Measurements from ENCODE around the gene LFNG.
"Not testable (repeated sequence)": the region's sequence is repeated elsewhere in the genome, so short reads cannot be mapped to it uniquely, and the experiment has no call there.

Gene LFNG

GRCh38 chr7:2526659-2527504 is 7.3 kb downstream of the LFNG start:
- FAIRE-seq = no peak
- TF ChIP-seq CTCF (IDR thresholded peaks at IDR 0.05; ENCODE audit: insufficient read depth, missing control alignments) = no peak
- DNase-seq (ENCODE audit: insufficient read length, low spot score) = no peak

GRCh38 chr7:2527505-2528467 is 8.2 kb downstream of the LFNG start:
- DNase-seq (ENCODE audit: insufficient read length, low spot score) = no peak
- FAIRE-seq = no peak
- TF ChIP-seq CTCF (IDR thresholded peaks at IDR 0.05; ENCODE audit: insufficient read depth, missing control alignments) = no peak

GRCh38 chr7:2528481-2529095 is 9.0 kb downstream of the LFNG start:
- no peak for TF ChIP-seq CTCF (IDR thresholded peaks at IDR 0.05; ENCODE audit: insufficient read depth, missing control alignments)
- DNase-seq (ENCODE audit: insufficient read length, low spot score) (no peak), FAIRE-seq (no peak)

- no peak for FAIRE-seq
These were observed 9.8 kb downstream of the LFNG start for GRCh38 chr7:2529161-2530070.

GRCh38 chr7:2530071-2530987 is 10.8 kb downstream of the LFNG start:
- no peak for TF ChIP-seq CTCF (IDR thresholded peaks at IDR 0.05; ENCODE audit: insufficient read depth, missing control alignments)
- FAIRE-seq = no peak
- no peak for DNase-seq (ENCODE audit: insufficient read length, low spot score)

More at GRCh38 chr7:2529161-2530070, 9.8 kb downstream of the LFNG start:
- TF ChIP-seq CTCF (IDR thresholded peaks at IDR 0.05; ENCODE audit: insufficient read depth, missing control alignments) = no peak
- no peak for DNase-seq (ENCODE audit: insufficient read length, low spot score)

GRCh38 chr7:2530994-2531795 is 11.6 kb downstream of the LFNG start:
- not testable (repeated sequence) for DNase-seq (ENCODE audit: insufficient read length, low spot score); FAIRE-seq

GRCh38 chr7:2531796-2532110 is 12.2 kb downstream of the LFNG start:
- DNase-seq (ENCODE audit: insufficient read length, low spot score); FAIRE-seq: not testable (repeated sequence)

GRCh38 chr7:2532199-2532772 is 12.7 kb downstream of the LFNG start:
- FAIRE-seq; DNase-seq (ENCODE audit: insufficient read length, low spot score): not testable (repeated sequence)

- DNase-seq (ENCODE audit: insufficient read length, low spot score); FAIRE-seq: not testable (repeated sequence)
These were observed 13.2 kb downstream of the LFNG start for GRCh38 chr7:2532816-2533215.

Measured in D721Med (cell line).